ENCODE data around the gene PLAU.

- no peak for TF ChIP-seq ATF2 (CRISPR knock-in tag; IDR thresholded peaks at IDR 0.05; ENCODE audit: borderline replicate concordance, low read depth)
- no peak for TF ChIP-seq SOX15 (CRISPR knock-in tag; IDR thresholded peaks at IDR 0.05)
- no peak for TF ChIP-seq CTCF (IDR thresholded peaks at IDR 0.05)
- no peak for TF ChIP-seq FOXJ3 (CRISPR knock-in tag; IDR thresholded peaks at IDR 0.05; ENCODE audit: borderline replicate concordance)
- TF ChIP-seq NFYB (CRISPR knock-in tag; conservative IDR thresholded peaks at IDR 0.05; ENCODE audit: low read depth): no peak
- TF ChIP-seq SP1 (CRISPR knock-in tag; conservative IDR thresholded peaks at IDR 0.05): no peak
- TF ChIP-seq USF2 (CRISPR knock-in tag; IDR thresholded peaks at IDR 0.05): no peak
- no peak for TF ChIP-seq MAX (CRISPR knock-in tag; IDR thresholded peaks at IDR 0.05)
- no peak for TF ChIP-seq AFF4 (CRISPR knock-in tag; IDR thresholded peaks at IDR 0.05; ENCODE audit: borderline replicate concordance)
- no peak for TF ChIP-seq E2F4 (CRISPR knock-in tag; IDR thresholded peaks at IDR 0.05; ENCODE audit: borderline replicate concordance, low read depth)
- no peak for TF ChIP-seq ESRRA (CRISPR knock-in tag; IDR thresholded peaks at IDR 0.05; ENCODE audit: borderline replicate concordance)
- TF ChIP-seq FOXP4 (CRISPR knock-in tag; IDR thresholded peaks at IDR 0.05): no peak
Measured at GRCh38 chr10:73901261-73901660, 9.7 kb upstream of the PLAU start.

Data from WTC11 (cell line).